ENCODE measurements around the gene ADIPOR1.
A peak's percentile ranks its signal among the peaks of the same experiment; 100 is the strongest.
"Not testable (repeated sequence)": the region's sequence is repeated elsewhere in the genome, so short reads cannot be mapped to it uniquely, and the experiment has no call there.

ADIPOR1 gene

GRCh38 chr1:202938287-202938925 is 19.7 kb downstream of the ADIPOR1 start:
- no peak for DNase-seq (ENCODE audit: low read depth in 2 of 2)

GRCh38 chr1:202936409-202936808 is 21.7 kb downstream of the ADIPOR1 start:
- not testable (repeated sequence) for DNase-seq (ENCODE audit: low read depth in 2 of 2)

- no peak for DNase-seq (ENCODE audit: low read depth in 2 of 2)
Observed at GRCh38 chr1:202935844-202936243, 22.3 kb downstream of the ADIPOR1 start.

GRCh38 chr1:202934755-202935154 is 23.4 kb downstream of the ADIPOR1 start:
- no peak for DNase-seq (ENCODE audit: low read depth in 2 of 2)

GRCh38 chr1:202932476-202932875 is 25.6 kb downstream of the ADIPOR1 start:
- DNase-seq (ENCODE audit: low read depth in 2 of 2), result no peak

- peak; percentile 92 to 94 for DNase-seq (ENCODE audit: low read depth in 2 of 2)
Observed at GRCh38 chr1:202926581-202927491, 31.3 kb downstream of the ADIPOR1 start, which contains the start of gene KLHL12. TSS of gene KLHL12 (minus strand) at chr1:202927234. CDS start at chr1:202925162, 2,072 bp downstream.

- DNase-seq (ENCODE audit: low read depth in 2 of 2), result no peak
Observed at GRCh38 chr1:202923533-202923932, 34.6 kb downstream of the ADIPOR1 start.

GRCh38 chr1:202919615-202920014 is 38.5 kb downstream of the ADIPOR1 start:
- DNase-seq (ENCODE audit: low read depth in 2 of 2), result no peak

- no peak for DNase-seq (ENCODE audit: low read depth in 2 of 2)
Observed at GRCh38 chr1:202915146-202915545, 43.0 kb downstream of the ADIPOR1 start.

GRCh38 chr1:202912476-202912875 is 45.6 kb downstream of the ADIPOR1 start:
- DNase-seq (ENCODE audit: low read depth in 2 of 2), result not testable (repeated sequence)

GRCh38 chr1:202909494-202909893 is 48.6 kb downstream of the ADIPOR1 start:
- DNase-seq (ENCODE audit: low read depth in 2 of 2), result no peak

- no peak for DNase-seq (ENCODE audit: low read depth in 2 of 2)
Observed at GRCh38 chr1:202908998-202909397, 49.1 kb downstream of the ADIPOR1 start.

- no peak for DNase-seq (ENCODE audit: low read depth in 2 of 2)
Observed at GRCh38 chr1:202905331-202905730, 52.8 kb downstream of the ADIPOR1 start.

- DNase-seq (ENCODE audit: low read depth in 2 of 2), result not testable (repeated sequence)
Observed at GRCh38 chr1:202903808-202904207, 54.3 kb downstream of the ADIPOR1 start.

GRCh38 chr1:202901555-202901954 is 56.6 kb downstream of the ADIPOR1 start:
- DNase-seq (ENCODE audit: low read depth in 2 of 2), result no peak

- DNase-seq (ENCODE audit: low read depth in 2 of 2), result no peak
Observed at GRCh38 chr1:202892501-202892900, 65.6 kb downstream of the ADIPOR1 start.

Measured in stimulated activated CD8-positive, alpha-beta memory T cell treated with anti-CD3 and anti-CD28 coated beads, Interleukin-15, amount 100 ng/mL, for 48 hours (primary cell).